ENCODE data around the gene TMBIM1. TPM values are rescaled to one million over a fixed set of nuclear protein-coding genes. Genes with fewer than 3 reads are reported as not detected.

Gene TMBIM1
- total RNA-seq, 1 experiment from 2014 or later: 23.5 TPM

- no peak for TF ChIP-seq CREB1 (CRISPR knock-in tag; IDR thresholded peaks at IDR 0.05)
Measured at GRCh38 chr2:218292048-218293014, at the start of gene TMBIM1 (continued).

DNA sequence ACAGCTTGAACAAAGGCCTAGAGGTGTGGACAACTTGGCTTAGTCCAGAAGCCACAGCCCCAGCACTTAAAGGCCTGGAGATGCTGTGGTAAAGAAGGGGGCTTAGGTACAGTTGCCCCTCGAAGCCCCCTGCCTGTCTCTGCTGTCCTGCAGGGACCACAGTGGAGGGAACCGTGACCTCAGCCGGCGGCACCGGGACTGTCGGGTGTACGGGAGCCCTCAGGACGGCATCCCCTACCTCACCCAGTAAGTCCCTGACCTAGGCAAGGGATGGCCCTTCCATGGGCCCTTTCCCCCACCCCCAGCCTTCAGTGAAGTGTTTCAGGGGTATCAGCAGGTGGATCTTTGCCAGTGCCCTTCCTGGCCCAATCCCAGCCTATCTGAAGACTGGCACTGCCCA lies 49.1 kb upstream of the TMBIM1 start:
- Mint-ChIP-seq H3K36me3 (no peaks in the 10 kb centered on the region), H3K9me3 (no peaks in the 10 kb centered on the region), H3K27me3 (ENCODE audit: low read depth) (no peaks in the 10 kb centered on the region), H3K4me3 (no peak overlapping the region), H3K27ac (no peak overlapping the region), H3K4me1 (peaks cover 9% of the 10 kb centered on the region)
- ATAC-seq: no peak
- DNase-seq (ENCODE audit: low spot score): no peak
- ChIA-PET CTCF (interaction anchor here (1.0 kb wide), 1 partner anchor 15 kb away, joined by 3 read pairs; the partner anchor contains the start of gene CATIP), POLR2A (no interaction called here)
- TF ChIP-seq PRDM15 (CRISPR knock-in tag; IDR thresholded peaks at IDR 0.05) (no peak), USF2 (CRISPR knock-in tag; IDR thresholded peaks at IDR 0.05) (no peak)
- TF ChIP-seq, protein P1, sequence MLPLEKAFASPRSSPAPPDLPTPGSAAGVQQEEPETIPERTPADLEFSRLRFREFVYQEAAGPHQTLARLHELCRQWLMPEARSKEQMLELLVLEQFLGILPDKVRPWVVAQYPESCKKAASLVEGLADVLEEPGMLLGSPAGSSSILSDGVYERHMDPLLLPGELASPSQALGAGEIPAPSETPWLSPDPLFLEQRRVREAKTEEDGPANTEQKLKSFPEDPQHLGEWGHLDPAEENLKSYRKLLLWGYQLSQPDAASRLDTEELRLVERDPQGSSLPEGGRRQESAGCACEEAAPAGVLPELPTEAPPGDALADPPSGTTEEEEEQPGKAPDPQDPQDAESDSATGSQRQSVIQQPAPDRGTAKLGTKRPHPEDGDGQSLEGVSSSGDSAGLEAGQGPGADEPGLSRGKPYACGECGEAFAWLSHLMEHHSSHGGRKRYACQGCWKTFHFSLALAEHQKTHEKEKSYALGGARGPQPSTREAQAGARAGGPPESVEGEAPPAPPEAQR (CRISPR knock-in tag; IDR thresholded peaks at IDR 0.05): no peak

GRCh38 chr2:218340656-218341055 lies 48.4 kb upstream of the TMBIM1 start:
- DNase-seq (ENCODE audit: low spot score): no peak
- no peaks in the 10 kb centered on the region for H3K27me3 Mint-ChIP-seq (ENCODE audit: low read depth)
- no peaks in the 10 kb centered on the region for H3K9me3 Mint-ChIP-seq
- no peaks in the 10 kb centered on the region for H3K36me3 Mint-ChIP-seq
- ATAC-seq: no peak
- ChIA-PET POLR2A (no interaction called here), CTCF (interaction anchor here (1.0 kb wide), 1 partner anchor 16 kb away, joined by 3 read pairs; the partner anchor contains the start of gene CATIP)
- H3K27ac Mint-ChIP-seq: no peak overlapping the region
- H3K4me1 Mint-ChIP-seq: peaks cover 1% of the 10 kb centered on the region
- no peak overlapping the region for H3K4me3 Mint-ChIP-seq
- TF ChIP-seq STAT6 (CRISPR knock-in tag; conservative IDR thresholded peaks at IDR 0.05; ENCODE audit: low read depth): no peak
- TF ChIP-seq ZNF423 (CRISPR knock-in tag; IDR thresholded peaks at IDR 0.05): no peak
- TF ChIP-seq ZNF121 (CRISPR knock-in tag; IDR thresholded peaks at IDR 0.05): no peak
- TF ChIP-seq, protein P2, sequence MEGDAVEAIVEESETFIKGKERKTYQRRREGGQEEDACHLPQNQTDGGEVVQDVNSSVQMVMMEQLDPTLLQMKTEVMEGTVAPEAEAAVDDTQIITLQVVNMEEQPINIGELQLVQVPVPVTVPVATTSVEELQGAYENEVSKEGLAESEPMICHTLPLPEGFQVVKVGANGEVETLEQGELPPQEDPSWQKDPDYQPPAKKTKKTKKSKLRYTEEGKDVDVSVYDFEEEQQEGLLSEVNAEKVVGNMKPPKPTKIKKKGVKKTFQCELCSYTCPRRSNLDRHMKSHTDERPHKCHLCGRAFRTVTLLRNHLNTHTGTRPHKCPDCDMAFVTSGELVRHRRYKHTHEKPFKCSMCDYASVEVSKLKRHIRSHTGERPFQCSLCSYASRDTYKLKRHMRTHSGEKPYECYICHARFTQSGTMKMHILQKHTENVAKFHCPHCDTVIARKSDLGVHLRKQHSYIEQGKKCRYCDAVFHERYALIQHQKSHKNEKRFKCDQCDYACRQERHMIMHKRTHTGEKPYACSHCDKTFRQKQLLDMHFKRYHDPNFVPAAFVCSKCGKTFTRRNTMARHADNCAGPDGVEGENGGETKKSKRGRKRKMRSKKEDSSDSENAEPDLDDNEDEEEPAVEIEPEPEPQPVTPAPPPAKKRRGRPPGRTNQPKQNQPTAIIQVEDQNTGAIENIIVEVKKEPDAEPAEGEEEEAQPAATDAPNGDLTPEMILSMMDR (IDR thresholded peaks at IDR 0.05): no peak
- TF ChIP-seq ZNF263 (CRISPR knock-in tag; IDR thresholded peaks at IDR 0.05; ENCODE audit: low read depth): no peak
- TF ChIP-seq AFF4 (CRISPR knock-in tag; IDR thresholded peaks at IDR 0.05; ENCODE audit: borderline replicate concordance): no peak
- no peak for TF ChIP-seq NFATC4 (CRISPR knock-in tag; IDR thresholded peaks at IDR 0.05)
- no peak for TF ChIP-seq CREM (CRISPR knock-in tag; IDR thresholded peaks at IDR 0.05)
- TF ChIP-seq JUN (CRISPR knock-in tag; IDR thresholded peaks at IDR 0.05): no peak
- no peak for TF ChIP-seq CREB1 (CRISPR knock-in tag; IDR thresholded peaks at IDR 0.05)
- no peak for TF ChIP-seq ATF1 (CRISPR knock-in tag; IDR thresholded peaks at IDR 0.05)

Data from WTC11 (cell line).